Testis (tissue), 3 donors: ENCODE measurements around the gene ERC2. TPM values are rescaled to one million over a fixed set of nuclear protein-coding genes. Genes with fewer than 3 reads are reported as not detected.
A peak's percentile ranks its signal among the peaks of the same experiment; 100 is the strongest.

Experiments used
- DNase-seq: peaks from one replicate; pipeline ENCODE4 v3.0.0-alpha.2; 2019
- H3K27ac ChIP-seq, 2 donors: fragments of 200-600 bp; sonication (generic); one replicate each; pipeline ENCODE4 v1.5.1; 2019
- H3K27me3 ChIP-seq: fragments of 200-600 bp; sonication (generic); one replicate; pipeline ENCODE4 v1.5.1; 2019
- H3K36me3 ChIP-seq: fragments of 200-600 bp; sonication (generic); one replicate; pipeline ENCODE4 v1.5.1; 2017; ENCODE audit warnings: low read depth; ENCODE audit errors: missing control alignments
- H3K4me1 ChIP-seq: fragments of 200-600 bp; sonication (generic); one replicate; pipeline ENCODE4 v1.5.1; 2019
- H3K4me3 ChIP-seq, 2 donors: fragments of 200-600 bp; sonication (generic); one replicate each; pipeline ENCODE4 v1.5.1; 2017 to 2019
- H3K9me3 ChIP-seq: fragments of 200-600 bp; sonication (generic); one replicate; pipeline ENCODE4 v1.5.1; 2017
- CTCF ChIP-seq, 3 experiments: fragments of 450-650 bp in 2 of 3; fragments of 200-600 bp in 1 of 3; sonication (generic) in 1 of 3; IDR thresholded peaks; one replicate each; pipeline ENCODE4 v1.5.1; 2016 to 2019; ENCODE audit warnings: antibody characterized with exemption in 3 of 3, mild to moderate bottlenecking in 2 of 3, moderate library complexity in 1 of 3
- POLR2A ChIP-seq: fragments of 450-650 bp; IDR thresholded peaks from one replicate; pipeline ENCODE4 v1.6.1; 2017; ENCODE audit warnings: antibody characterized with exemption, mild to moderate bottlenecking, moderate library complexity
- WGBS, 2 donors: methylation state at CpG; one replicate each; pipeline ENCODE4 v1.1.5; 2018; 5-methylcytosine and 5-hydroxymethylcytosine counted together
- intact Hi-C: fragments of 100-400 bp; cut with DNase I; formaldehyde crosslinking; loops from one replicate; pipeline ENCODE4 v1.15.1; 2023; ENCODE audit warnings: low total_unique reads
- polyA plus RNA-seq: library from polyadenylated mRNA; stranded (reverse); fragments of 350-450 nt; fragmentation: Illumina TruSeq; extraction: RNeasy Lipid Tissue Mini Kit (QIAGEN cat#74804); gene quantifications from one replicate; pipeline ENCODE4 v1.2.3, GENCODE V29; 2014; ENCODE audit warnings: low read depth, low replicate concordance; ENCODE audit not compliant: insufficient read depth
- total RNA-seq, 2 donors: library from RNA; depleted of rRNA; stranded (reverse); fragments of >200 nt; gene quantifications; one replicate each; pipeline ENCODE4 v1.2.3, GENCODE V29; 2016

Gene ERC2
- total and polyA plus RNA-seq, 3 donors from 2014 or later: 1.9 to 6.1 (median 5.9) TPM

- peaks cover 7% of the 10 kb centered on the region for H3K4me1 ChIP-seq
- intact Hi-C loops: no loop called here
- no peaks in the 10 kb centered on the region for H3K9me3 ChIP-seq
- peak; percentile 53 for DNase-seq
- no peaks in the 10 kb centered on the region for H3K36me3 ChIP-seq
- WGBS, 2 donors: 49 to 52% methylated on average over 5 of the region's 5 CpGs
- H3K27me3 ChIP-seq: no peaks in the 10 kb centered on the region
- TF ChIP-seq POLR2A (no peak), CTCF (IDR thresholded peaks at IDR 0.05) (peak; percentile 34 to 53 (median 52))
- no peak overlapping the region for H3K4me3 ChIP-seq
- no peak overlapping the region for H3K27ac ChIP-seq
Measured at GRCh38 chr3:55721716-55722484, 746.4 kb downstream of the ERC2 start.

GRCh38 chr3:55720614-55721013, 747.7 kb downstream of the ERC2 start:
- DNase-seq: no peak
- Histone ChIP-seq H3K4me3 (no peak overlapping the region), H3K27ac (no peak overlapping the region), H3K36me3 (no peaks in the 10 kb centered on the region), H3K4me1 (peaks cover 7% of the 10 kb centered on the region), H3K27me3 (no peaks in the 10 kb centered on the region), H3K9me3 (no peaks in the 10 kb centered on the region)
- no peak for TF ChIP-seq CTCF (IDR thresholded peaks at IDR 0.05)
- intact Hi-C loops: no loop called here

- Histone ChIP-seq H3K27ac (no peak overlapping the region), H3K4me1 (peaks cover 4% of the 10 kb centered on the region), H3K9me3 (no peaks in the 10 kb centered on the region), H3K36me3 (no peaks in the 10 kb centered on the region), H3K4me3 (no peak overlapping the region), H3K27me3 (no peaks in the 10 kb centered on the region)
- peak; percentile 25 for DNase-seq
- intact Hi-C loops: no loop called here
- TF ChIP-seq CTCF (IDR thresholded peaks at IDR 0.05) (no peak), POLR2A (no peak)
Measured at GRCh38 chr3:55719508-55719907, 748.8 kb downstream of the ERC2 start.

- Histone ChIP-seq H3K27ac (no peak overlapping the region), H3K4me3 (no peak overlapping the region), H3K9me3 (no peaks in the 10 kb centered on the region), H3K36me3 (no peaks in the 10 kb centered on the region), H3K4me1 (peaks cover 4% of the 10 kb centered on the region), H3K27me3 (no peaks in the 10 kb centered on the region)
- DNase-seq: no peak
- TF ChIP-seq POLR2A (no peak), CTCF (IDR thresholded peaks at IDR 0.05) (no peak)
- intact Hi-C loops: no loop called here
- WGBS, 2 donors: 43 to 48% methylated on average over 3 of the region's 3 CpGs
Measured at GRCh38 chr3:55719006-55719405, 749.3 kb downstream of the ERC2 start.

GRCh38 chr3:55718521-55718921, 749.7 kb downstream of the ERC2 start:
- intact Hi-C loops: no loop called here
- DNase-seq: peak; percentile 33
- Histone ChIP-seq H3K27me3 (no peaks in the 10 kb centered on the region), H3K4me1 (peaks cover 4% of the 10 kb centered on the region), H3K9me3 (no peaks in the 10 kb centered on the region), H3K4me3 (no peak overlapping the region), H3K27ac (no peak overlapping the region), H3K36me3 (no peaks in the 10 kb centered on the region)
- no peak for TF ChIP-seq CTCF (IDR thresholded peaks at IDR 0.05)
- no peak for TF ChIP-seq POLR2A
- WGBS, 2 donors: 54% methylated on average over 1 of the region's 1 CpG
